ENCODE data around the gene PLCL2.

The PLCL2 gene

GRCh38 chr3:17132286-17133115 lies 247.7 kb downstream of the PLCL2 start:
- no peak for DNase-seq

- DNase-seq: no peak
These were observed 249.1 kb downstream of the PLCL2 start for GRCh38 chr3:17133632-17134545.

- DNase-seq: no peak
These were observed 250.9 kb downstream of the PLCL2 start for GRCh38 chr3:17135696-17136095.

GRCh38 chr3:17136136-17136721 lies 251.5 kb downstream of the PLCL2 start:
- DNase-seq: no peak

- no peak for DNase-seq
These were observed 252.6 kb downstream of the PLCL2 start for GRCh38 chr3:17137321-17137826.

- DNase-seq: no peak
These were observed 253.7 kb downstream of the PLCL2 start for GRCh38 chr3:17138246-17139039.
